Loucy (cell line): ENCODE results near the gene NCKIPSD.
"Not testable (repeated sequence)": the region's sequence is repeated elsewhere in the genome, so short reads cannot be mapped to it uniquely, and the experiment has no call there.

Source experiments
- CTCF ChIP-seq: fragments of 200-600 bp; sonication (generic); conservative IDR thresholded peaks from 2 replicates; pipeline ENCODE4 v1.5.1; 2014; ENCODE audit warnings: mild to moderate bottlenecking, antibody characterized with exemption, low read length
- EZH2phosphoT487 ChIP-seq: fragments of 200-600 bp; IDR thresholded peaks from 2 replicates; pipeline ENCODE4 v1.6.1; 2018; ENCODE audit warnings: antibody characterized with exemption, mild to moderate bottlenecking, moderate library complexity, borderline replicate concordance

- not testable (repeated sequence) for TF ChIP-seq CTCF, EZH2phosphoT487
Measured at GRCh38 chr3:48725185-48725855, 39.6 kb upstream of the NCKIPSD start.
